ENCODE measurements around the gene ACTA2. TPM values are rescaled to one million over a fixed set of nuclear protein-coding genes. Genes with fewer than 3 reads are reported as not detected.

ACTA2 gene
- 14.3 TPM for total RNA-seq

GRCh38 chr10:88952647-88953111, at the start of gene ACTA2:
Gene ACTA2, minus strand, starts transcription at chr10:88952773. Its CDS starts 3,843 bp downstream, at chr10:88948930.
- DNase-seq: no peak

- no peak for DNase-seq
Observed at GRCh38 chr10:89001729-89002072, 49.1 kb upstream of the ACTA2 start.

- no peak for DNase-seq
Observed at GRCh38 chr10:89001024-89001728, 48.6 kb upstream of the ACTA2 start.

- no peak for DNase-seq
Observed at GRCh38 chr10:88999625-89000024, 47.1 kb upstream of the ACTA2 start.

- DNase-seq: no peak
Observed at GRCh38 chr10:88996927-88997326, 44.4 kb upstream of the ACTA2 start.

- no peak for DNase-seq
Observed at GRCh38 chr10:88995156-88995876, 42.7 kb upstream of the ACTA2 start.

GRCh38 chr10:88994019-88994418, 41.4 kb upstream of the ACTA2 start:
- DNase-seq: no peak

- DNase-seq: no peak
Observed at GRCh38 chr10:88992921-88993524, 40.5 kb upstream of the ACTA2 start.

- no peak for DNase-seq
Observed at GRCh38 chr10:88991899-88992320, 39.3 kb upstream of the ACTA2 start.

- DNase-seq: peak; percentile 31
Observed at GRCh38 chr10:88991161-88991898, 38.8 kb upstream of the ACTA2 start.

GRCh38 chr10:88990384-88991160, 38.0 kb upstream of the ACTA2 start, which contains the start of gene FAS:
Gene FAS, plus strand, starts transcription at chr10:88990798. Its CDS starts 79 bp downstream, at chr10:88990877.
- DNase-seq: peak; percentile 27

- no peak for DNase-seq
Observed at GRCh38 chr10:88989824-88990383, 37.3 kb upstream of the ACTA2 start.

GRCh38 chr10:88989423-88989822, 36.9 kb upstream of the ACTA2 start:
- DNase-seq: no peak

GRCh38 chr10:88987840-88988239, 35.3 kb upstream of the ACTA2 start:
- no peak for DNase-seq

- no peak for DNase-seq
Observed at GRCh38 chr10:88987243-88987725, 34.7 kb upstream of the ACTA2 start.

GRCh38 chr10:88986549-88987242, 34.1 kb upstream of the ACTA2 start:
- no peak for DNase-seq

GRCh38 chr10:88984525-88984924, 32.0 kb upstream of the ACTA2 start:
- DNase-seq: no peak

GRCh38 chr10:88983939-88984338, 31.4 kb upstream of the ACTA2 start:
- DNase-seq: no peak

GRCh38 chr10:88983206-88983605, 30.6 kb upstream of the ACTA2 start:
- no peak for DNase-seq

- no peak for DNase-seq
Observed at GRCh38 chr10:88982366-88982765, 29.8 kb upstream of the ACTA2 start.

- DNase-seq: no peak
Observed at GRCh38 chr10:88981435-88981834, 28.9 kb upstream of the ACTA2 start.
